Gastrocnemius medialis (tissue), 4 donors: Measurements from ENCODE around the gene TBATA. TPM values are rescaled to one million over a fixed set of nuclear protein-coding genes. Genes with fewer than 3 reads are reported as not detected.

Experiments
- ATAC-seq, 2 donors: fragments of 150-250 bp; one replicate each; pipeline ENCODE4 v1.9.1; 2016
- DNase-seq, 2 donors: peaks; one replicate each; pipeline ENCODE4 v3.0.0-alpha.2; 2019
- H3K27ac ChIP-seq, 4 donors: fragments of 200-600 bp; sonication (generic); 1 replicate in 1 of 4; 2 replicates in 3 of 4; pipeline ENCODE4 v1.5.1; 2016 to 2018; ENCODE audit warnings: mild to moderate bottlenecking in 2 of 4, moderate library complexity in 1 of 4
- H3K27me3 ChIP-seq, 3 donors: fragments of 200-600 bp; sonication (generic) in 2 of 3; 1 replicate in 1 of 3; 2 replicates in 2 of 3; pipeline versions ENCODE4 v1.5.1 to v1.6.0; 2016 to 2019; ENCODE audit warnings: mild to moderate bottlenecking in 1 of 3, moderate library complexity in 1 of 3
- H3K36me3 ChIP-seq, 2 donors: fragments of 200-600 bp; sonication (generic) in 1 of 2; one replicate each; pipeline ENCODE4 v1.5.1; 2017 to 2018
- H3K4me1 ChIP-seq, 2 donors: fragments of 200-600 bp; sonication (generic) in 1 of 2; one replicate each; pipeline ENCODE4 v1.5.1; 2016 to 2017; ENCODE audit warnings: mild to moderate bottlenecking in 2 of 2
- H3K4me3 ChIP-seq, 4 donors: fragments of 200-600 bp; sonication (generic) in 3 of 4; 1 replicate in 1 of 4; 2 replicates in 3 of 4; pipeline ENCODE4 v1.5.1; 2016 to 2019; ENCODE audit warnings: mild to moderate bottlenecking in 2 of 4
- H3K9me3 ChIP-seq, 3 donors: fragments of 200-600 bp; sonication (generic) in 2 of 3; 1 replicate in 1 of 3; 2 replicates in 2 of 3; pipeline ENCODE4 v1.5.1; 2016 to 2019
- CTCF ChIP-seq, 5 experiments: fragments of 450-650 bp in 3 of 5; fragments of 200-600 bp in 2 of 5; sonication (generic) in 2 of 5; IDR thresholded peaks in 4 of 5; conservative IDR thresholded peaks in 1 of 5; 1 replicate in 4 of 5; 2 replicates in 1 of 5; pipeline ENCODE4 v1.5.1; 2016 to 2019; ENCODE audit warnings: antibody characterized with exemption in 5 of 5, mild to moderate bottlenecking in 3 of 5, moderate library complexity in 3 of 5
- POLR2A ChIP-seq, 2 donors: fragments of 450-650 bp; IDR thresholded peaks; one replicate each; pipeline ENCODE4 v1.6.1; 2017; ENCODE audit warnings: antibody characterized with exemption in 2 of 2, mild to moderate bottlenecking in 2 of 2, moderate library complexity in 2 of 2
- in situ Hi-C, 4 donors: fragments of 200-750 bp; cut with MboI; loops; one replicate each; pipeline versions ENCODE4 v1.15.0 to v1.8.0; 2017; ENCODE audit warnings: low sequenced_read_pairs in 4 of 4
- intact Hi-C: fragments of 100-400 bp; cut with DNase I; formaldehyde crosslinking; loops from one replicate; pipeline ENCODE4 v1.15.1; 2023; ENCODE audit warnings: low total_unique reads
- total RNA-seq, 4 donors: library from RNA; depleted of rRNA; stranded (reverse); fragments of >200 nt; gene quantifications; one replicate each; pipeline versions ENCODE4 v1.1.0 to v1.2.3, GENCODE V29; 2016

TBATA gene
- total RNA-seq, 4 donors from 2014 or later: not detected

GRCh38 chr10:70806841-70807240 is 21.7 kb upstream of the TBATA start:
- Histone ChIP-seq H3K4me1 (no peaks in the 10 kb centered on the region), H3K36me3 (no peaks in the 10 kb centered on the region), H3K27me3 (no peaks in the 10 kb centered on the region), H3K27ac (no peak overlapping the region), H3K9me3 (no peaks in the 10 kb centered on the region), H3K4me3 (no peak overlapping the region)
- DNase-seq (no peak), ATAC-seq (no peak)
- TF ChIP-seq POLR2A (IDR thresholded peaks at IDR 0.05): no peak
- no peak for TF ChIP-seq CTCF (IDR thresholded peaks at IDR 0.05 in 4 of 5, conservative IDR thresholded peaks at IDR 0.05 in 1 of 5)
- intact Hi-C loops: no loop called here
- in situ Hi-C loops: no loop called here

GRCh38 chr10:70805619-70806215 is 20.5 kb upstream of the TBATA start:
- H3K9me3 ChIP-seq: no peaks in the 10 kb centered on the region
- ATAC-seq (peak; percentile 46 to 68), DNase-seq (no peak)
- no peaks in the 10 kb centered on the region for H3K4me1 ChIP-seq
- intact Hi-C loops (no loop called here), in situ Hi-C loops (no loop called here)
- TF ChIP-seq CTCF (IDR thresholded peaks at IDR 0.05 in 4 of 5, conservative IDR thresholded peaks at IDR 0.05 in 1 of 5): no peak
- TF ChIP-seq POLR2A (IDR thresholded peaks at IDR 0.05): no peak
- H3K27me3 ChIP-seq: no peaks in the 10 kb centered on the region
- H3K27ac ChIP-seq: peak overlapping the region in 1 of 4 donors; percentile 12
- H3K4me3 ChIP-seq: no peak overlapping the region
- H3K36me3 ChIP-seq: no peaks in the 10 kb centered on the region

- in situ Hi-C loops: no loop called here
- no peak for TF ChIP-seq CTCF (IDR thresholded peaks at IDR 0.05 in 4 of 5, conservative IDR thresholded peaks at IDR 0.05 in 1 of 5)
- no peak for TF ChIP-seq POLR2A (IDR thresholded peaks at IDR 0.05)
- no peak for DNase-seq
- intact Hi-C loops: no loop called here
- H3K27me3 ChIP-seq: no peaks in the 10 kb centered on the region
- H3K9me3 ChIP-seq: no peaks in the 10 kb centered on the region
- H3K4me3 ChIP-seq: no peak overlapping the region
- no peaks in the 10 kb centered on the region for H3K4me1 ChIP-seq
- no peak for ATAC-seq
- no peak overlapping the region for H3K27ac ChIP-seq
- H3K36me3 ChIP-seq: no peaks in the 10 kb centered on the region
Observed at GRCh38 chr10:70804421-70804808, 19.2 kb upstream of the TBATA start.

- H3K27ac ChIP-seq: no peak overlapping the region
- no peak for TF ChIP-seq CTCF (IDR thresholded peaks at IDR 0.05 in 4 of 5, conservative IDR thresholded peaks at IDR 0.05 in 1 of 5)
- no peak for TF ChIP-seq POLR2A (IDR thresholded peaks at IDR 0.05)
- no peak overlapping the region for H3K4me3 ChIP-seq
- no peaks in the 10 kb centered on the region for H3K4me1 ChIP-seq
- intact Hi-C loops: no loop called here
- no peak for ATAC-seq
- in situ Hi-C loops: no loop called here
- DNase-seq: no peak
- no peaks in the 10 kb centered on the region for H3K9me3 ChIP-seq
- H3K36me3 ChIP-seq: no peaks in the 10 kb centered on the region
- no peaks in the 10 kb centered on the region for H3K27me3 ChIP-seq
Observed at GRCh38 chr10:70803775-70804420, 18.7 kb upstream of the TBATA start.
